HG02885 (cell line): ENCODE measurements around the gene ICE1.

ENCODE experiments used
- ATAC-seq: cut with Tn5 transposase; IDR thresholded peaks from one replicate; pipeline ENCODE4 v1.9.1; 2021; ENCODE audit warnings: mild to moderate bottlenecking; ENCODE audit not compliant: unreplicated experiment, poor library complexity

ICE1 gene

GRCh38 chr5:5523066-5523505 is 100.6 kb downstream of the ICE1 start:
- ATAC-seq = peak; percentile 89

- ATAC-seq = no peak
Observed at GRCh38 chr5:5524327-5524726, 101.8 kb downstream of the ICE1 start.

- no peak for ATAC-seq
Observed at GRCh38 chr5:5531371-5531770, 108.9 kb downstream of the ICE1 start.

DNA sequence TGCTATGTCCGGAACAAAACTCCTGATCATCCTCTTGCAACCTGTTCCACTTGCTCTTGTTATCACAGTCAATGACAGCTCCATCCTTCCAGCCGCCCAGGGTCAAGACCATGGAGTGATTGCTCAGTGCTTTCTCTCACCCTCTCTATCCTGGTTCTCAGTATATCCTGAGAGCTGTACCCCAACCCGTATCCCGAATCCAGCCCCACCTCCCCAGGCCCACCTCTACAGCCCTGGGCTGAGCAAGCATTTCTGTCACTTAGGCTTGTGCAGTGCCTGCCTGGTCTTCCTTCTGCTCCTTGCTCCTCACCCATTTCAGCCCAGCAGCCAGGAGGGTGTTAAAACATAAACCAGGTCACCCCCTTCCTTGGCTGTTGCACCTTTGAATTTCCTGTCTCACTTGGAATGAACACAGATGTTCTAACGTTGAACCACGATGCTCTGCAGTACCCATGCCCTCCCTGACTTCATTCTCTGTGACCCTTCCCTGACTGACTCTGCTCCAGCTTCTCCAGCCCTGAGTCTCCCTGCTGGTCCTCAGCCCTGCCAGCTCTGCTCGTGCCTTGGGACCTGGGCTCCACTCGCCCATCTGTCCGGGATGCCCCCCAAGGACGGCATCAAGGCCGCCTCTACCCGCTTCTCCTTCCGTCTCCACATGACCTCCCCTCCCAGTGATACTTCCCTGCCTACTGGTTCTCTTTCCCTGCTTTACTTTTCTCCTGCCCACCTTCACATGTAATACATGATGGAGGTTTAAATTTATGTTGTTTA is 110.0 kb downstream of the ICE1 start:
- ATAC-seq = no peak

- no peak for ATAC-seq
Observed at GRCh38 chr5:5533927-5534326, 111.5 kb downstream of the ICE1 start.

DNA sequence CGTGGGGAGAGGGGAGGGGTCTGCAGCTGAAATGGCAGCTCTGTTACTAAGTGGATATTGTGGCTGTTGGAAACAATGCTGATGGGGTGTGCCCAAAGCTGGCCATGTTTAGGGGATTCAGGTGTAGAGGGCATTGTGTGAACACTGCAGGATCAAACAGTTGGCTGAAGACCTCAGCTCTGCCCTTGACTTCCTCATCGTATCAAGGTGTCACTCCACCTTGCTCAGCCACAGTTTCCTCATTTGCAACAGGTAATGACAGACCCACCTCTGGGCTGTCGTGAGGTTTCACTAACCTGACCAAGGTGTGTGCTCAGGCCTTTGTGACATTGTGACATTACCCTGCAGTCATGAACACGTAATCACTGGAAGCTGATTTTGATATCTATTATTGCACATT is 111.9 kb downstream of the ICE1 start:
- no peak for ATAC-seq

DNA sequence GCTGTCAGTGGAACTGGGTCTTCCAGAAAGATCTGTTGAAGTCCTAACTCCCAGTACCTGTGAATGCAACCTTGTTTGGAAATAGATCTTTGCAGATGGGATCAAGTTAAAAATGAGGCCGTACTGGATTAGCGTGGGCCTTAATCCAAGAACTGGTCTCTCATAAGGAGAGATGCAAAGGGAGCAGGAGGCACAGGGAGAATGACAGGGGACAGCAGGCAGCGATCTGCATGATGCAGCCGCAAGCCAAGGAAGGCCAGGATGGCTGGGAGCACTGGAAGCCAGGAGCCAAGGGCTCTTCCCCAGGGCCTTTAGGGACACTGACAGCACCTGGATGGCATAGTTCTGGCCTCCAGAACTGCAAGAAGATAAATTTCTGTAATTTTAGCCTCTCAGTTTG is 114.4 kb downstream of the ICE1 start:
- no peak for ATAC-seq

- ATAC-seq = no peak
Observed at GRCh38 chr5:5537426-5537825, 114.9 kb downstream of the ICE1 start.

DNA sequence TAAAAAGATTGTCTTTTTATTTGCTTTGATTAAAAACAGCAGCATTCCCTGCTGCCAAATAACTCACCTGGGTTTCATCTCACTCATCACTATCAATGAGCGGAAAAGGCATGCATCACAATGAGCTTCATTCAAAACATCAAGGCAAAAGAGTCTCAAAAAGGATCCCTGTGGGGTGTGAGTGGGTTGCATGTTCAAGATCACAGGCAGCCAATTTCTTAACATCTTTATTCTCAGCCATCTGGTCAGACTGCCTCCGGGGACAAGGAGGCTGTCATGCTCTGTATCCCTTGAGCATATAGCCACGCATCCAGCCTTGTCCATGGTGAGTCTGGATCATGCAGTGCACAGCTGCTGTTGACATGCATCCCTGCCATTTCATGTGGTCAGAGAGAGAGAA is 117.1 kb downstream of the ICE1 start:
- no peak for ATAC-seq
